Small intestine (tissue), 16 donors: Measurements from ENCODE around the gene ATL1. TPM values are rescaled to one million over a fixed set of nuclear protein-coding genes. Genes with fewer than 3 reads are reported as not detected.

ENCODE experiments used
- DNase-seq, 2 donors: peaks; one replicate each; pipeline versions ENCODE4 v3.0.0 to v3.0.0-alpha.2; 2013
- FAIRE-seq: peaks from 2 replicates; lab custom pipeline; 2012; peaks lifted over from hg19 to GRCh38; lab: Jason Lieb, UNC
- H3K27ac ChIP-seq, 3 donors: one replicate each; pipeline ENCODE4 v1.5.1; 2013; ENCODE audit warnings: low read length in 2 of 3, mild to moderate bottlenecking in 2 of 3, control low read depth in 1 of 3, inconsistent platforms in 1 of 3, low read depth in 1 of 3, moderate library complexity in 1 of 3
- H3K27me3 ChIP-seq, 3 donors: one replicate each; pipeline ENCODE4 v1.6.1; 2013; ENCODE audit warnings: low read length in 3 of 3, inconsistent platforms in 1 of 3; ENCODE audit not compliant: control insufficient read depth in 3 of 3, insufficient read depth in 3 of 3
- H3K36me3 ChIP-seq, 3 donors: one replicate each; pipeline ENCODE4 v1.6.1; 2013; ENCODE audit warnings: low read length in 3 of 3, inconsistent platforms in 1 of 3, low read depth in 1 of 3, mild to moderate bottlenecking in 1 of 3, moderate library complexity in 1 of 3; ENCODE audit not compliant: control insufficient read depth in 3 of 3, insufficient read depth in 2 of 3
- H3K4me1 ChIP-seq, 3 donors: one replicate each; pipeline ENCODE4 v1.6.1; 2013; ENCODE audit warnings: low read length in 2 of 3, inconsistent platforms in 1 of 3, low read depth in 1 of 3, mild to moderate bottlenecking in 1 of 3, moderate library complexity in 1 of 3; ENCODE audit not compliant: control insufficient read depth in 3 of 3, insufficient read depth in 2 of 3
- H3K4me3 ChIP-seq, 3 donors: one replicate each; pipeline ENCODE4 v1.5.1; 2013; ENCODE audit warnings: low read length in 3 of 3, control low read depth in 1 of 3, inconsistent platforms in 1 of 3, low read depth in 1 of 3, mild to moderate bottlenecking in 1 of 3, moderate library complexity in 1 of 3
- H3K9me3 ChIP-seq, 2 donors: one replicate each; pipeline ENCODE4 v1.6.1; 2013; ENCODE audit warnings: low read depth in 1 of 2, low read length in 1 of 2; ENCODE audit not compliant: control insufficient read depth in 2 of 2, insufficient read depth in 1 of 2
- WGBS, 3 donors: extraction: QIAGEN DNeasy Blood & Tissue Kit; methylation state at CpG; one replicate each; pipeline ENCODE4 v1.1.7; 2013; 5-methylcytosine and 5-hydroxymethylcytosine counted together
- long read RNA-seq, 10 donors: transcript quantifications; one replicate each; lab custom pipeline, GENCODE V29; 2026
- polyA plus RNA-seq, 4 donors: library from polyadenylated mRNA; stranded (reverse) in 3 of 4; unstranded in 1 of 4; fragments of 200-250 nt in 3 of 4; fragments of 120-200 nt in 1 of 4; gene quantifications; one replicate each; pipeline versions ENCODE4 v1.2.1 to v1.2.3, GENCODE V29; 2013
- donor health status: healthy with polysubstance abuse.
- donor health status: control.
- donor health status: control.
- donor health status: Bipolar disorder and iron deficiency.
- donor health status: healthy.

The ATL1 gene
- 1 to 10 TPM; 2.4 to 7.8 (median 6.4) TPM for polyA plus RNA-seq
- long read RNA-seq, donor 1 = 0 reads
- long read RNA-seq, donor 2, partial matches to known transcripts = 0 of 1 reads
- long read RNA-seq, donor 2, other reads (novel, unspliced or antisense) = 0 of 1 reads
- long read RNA-seq, donor 3, partial matches to known transcripts = 0 of 1 reads
- long read RNA-seq, donor 3, other reads (novel, unspliced or antisense) = 0 of 1 reads
- long read RNA-seq, donor 4 = 0 reads
- long read RNA-seq, donor 5 = 0 reads
- long read RNA-seq, donor 6, partial matches to known transcripts = 0 of 1 reads
- long read RNA-seq, donor 6, other reads (novel, unspliced or antisense) = 0 of 1 reads
- long read RNA-seq, donor 7 = 0 reads
- long read RNA-seq, donor 8 = 0 reads
- long read RNA-seq, donor 9, partial matches to known transcripts = 0 of 1 reads
- long read RNA-seq, donor 9, other reads (novel, unspliced or antisense) = 0 of 1 reads
- long read RNA-seq, donor 10, partial matches to known transcripts = 0 of 1 reads
- long read RNA-seq, donor 10, other reads (novel, unspliced or antisense) = 0 of 1 reads

GRCh38 chr14:50559990-50560930, at the start of gene ATL1:
Gene ATL1, plus strand, starts transcription at chr14:50560145. Its CDS starts 121 bp downstream, at chr14:50560266.
- DNase-seq (peak; percentile 46 to 74), FAIRE-seq (no peak)
- no peaks in the 10 kb centered on the region for H3K4me1 ChIP-seq
- WGBS, 3 donors = 0 to 1% (median 0%) methylated on average over 49 to 66 of the region's 66 CpGs
- no peaks in the 10 kb centered on the region for H3K9me3 ChIP-seq
- H3K36me3 ChIP-seq = no peaks in the 10 kb centered on the region
- peaks cover 0 to 32% (median 0%) of the 10 kb centered on the region in 3 donors for H3K27me3 ChIP-seq
- H3K27ac ChIP-seq = peak within 1 kb of the TSS in 2 of 3 donors; percentile 69 to 80
- peak within 1 kb of the TSS; percentile 21 to 61 (median 59) for H3K4me3 ChIP-seq

GRCh38 chr14:50510157-50510556, 49.8 kb upstream of the ATL1 start:
- Histone ChIP-seq H3K9me3 (peaks cover 0 to 2% of the 10 kb centered on the region in 2 donors), H3K27me3 (no peaks in the 10 kb centered on the region), H3K4me3 (no peak overlapping the region), H3K36me3 (peaks cover 0 to 3% (median 0%) of the 10 kb centered on the region in 3 donors), H3K27ac (no peak overlapping the region), H3K4me1 (no peaks in the 10 kb centered on the region)
- FAIRE-seq (no peak), DNase-seq (no peak)
- WGBS, 3 donors = 86 to 87% (median 87%) methylated on average over 7 of the region's 7 CpGs

GRCh38 chr14:50512463-50512862, 47.5 kb upstream of the ATL1 start:
- DNase-seq = no peak
- no peak overlapping the region for H3K4me3 ChIP-seq
- H3K9me3 ChIP-seq = peaks cover 0 to 2% of the 10 kb centered on the region in 2 donors
- no peak for FAIRE-seq
- no peak overlapping the region for H3K27ac ChIP-seq
- peaks cover 0 to 4% (median 3%) of the 10 kb centered on the region in 3 donors for H3K36me3 ChIP-seq
- 81 to 98% (median 95%) methylated on average over 4 of the region's 4 CpGs for WGBS, 3 donors
- no peaks in the 10 kb centered on the region for H3K4me1 ChIP-seq
- no peaks in the 10 kb centered on the region for H3K27me3 ChIP-seq

GRCh38 chr14:50516091-50516490, 43.9 kb upstream of the ATL1 start:
- WGBS, 3 donors = 96 to 98% (median 97%) methylated on average over 2 of the region's 2 CpGs
- peaks cover 0 to under 1% (median 0%) of the 10 kb centered on the region in 3 donors for H3K4me1 ChIP-seq
- FAIRE-seq = no peak

GRCh38 chr14:50520947-50521815, 38.8 kb upstream of the ATL1 start:
- peak overlapping the region in 2 of 3 donors; percentile 57 to 64 for H3K27ac ChIP-seq
- H3K36me3 ChIP-seq = peaks cover 0 to 15% (median under 1%) of the 10 kb centered on the region in 3 donors
- FAIRE-seq (no peak), DNase-seq (peak in 1 of 2 donors; percentile 55)
- H3K4me3 ChIP-seq = no peak overlapping the region
- 31 to 40% (median 32%) methylated on average over 5 of the region's 5 CpGs for WGBS, 3 donors
- H3K9me3 ChIP-seq = no peaks in the 10 kb centered on the region
- H3K27me3 ChIP-seq = no peaks in the 10 kb centered on the region
- peaks cover 0 to 5% (median 5%) of the 10 kb centered on the region in 3 donors for H3K4me1 ChIP-seq

More at GRCh38 chr14:50516091-50516490, 43.9 kb upstream of the ATL1 start:
- DNase-seq = no peak
- Histone ChIP-seq H3K9me3 (no peaks in the 10 kb centered on the region), H3K36me3 (peaks cover 0 to 12% (median 3%) of the 10 kb centered on the region in 3 donors), H3K27ac (no peak overlapping the region), H3K4me3 (no peak overlapping the region), H3K27me3 (no peaks in the 10 kb centered on the region)

GRCh38 chr14:50521912-50522341, 38.0 kb upstream of the ATL1 start:
- no peak for DNase-seq
- H3K4me1 ChIP-seq = peaks cover 0 to 5% (median 5%) of the 10 kb centered on the region in 3 donors
- H3K9me3 ChIP-seq = no peaks in the 10 kb centered on the region
- no peaks in the 10 kb centered on the region for H3K27me3 ChIP-seq
- peak overlapping the region in 2 of 3 donors; percentile 26 to 64 for H3K27ac ChIP-seq
- FAIRE-seq = peak; percentile 57
- WGBS, 3 donors = 48 to 85% (median 58%) methylated on average over 1 of the region's 1 CpG
- H3K36me3 ChIP-seq = peaks cover 0 to 15% (median 0%) of the 10 kb centered on the region in 3 donors
- no peak overlapping the region for H3K4me3 ChIP-seq

- Histone ChIP-seq H3K27me3 (no peaks in the 10 kb centered on the region), H3K4me3 (no peak overlapping the region), H3K36me3 (peaks cover 0 to 11% (median 0%) of the 10 kb centered on the region in 3 donors), H3K9me3 (no peaks in the 10 kb centered on the region), H3K4me1 (peaks cover 0 to 5% (median 5%) of the 10 kb centered on the region in 3 donors), H3K27ac (no peak overlapping the region)
- DNase-seq (no peak), FAIRE-seq (no peak)
- WGBS, 3 donors = 81 to 96% (median 85%) methylated on average over 5 of the region's 5 CpGs
Observed at GRCh38 chr14:50523271-50524041, 36.5 kb upstream of the ATL1 start.
